ENCODE data around the gene PRICKLE4. TPM values are rescaled to one million over a fixed set of nuclear protein-coding genes. Genes with fewer than 3 reads are reported as not detected.

PRICKLE4 gene
- total and polyA plus RNA-seq, 2 of the 13 experiments (the other 11 are each of a cell fraction or from before 2014, with no cell fraction given) = 0.92 to 1.2 TPM

DNA sequence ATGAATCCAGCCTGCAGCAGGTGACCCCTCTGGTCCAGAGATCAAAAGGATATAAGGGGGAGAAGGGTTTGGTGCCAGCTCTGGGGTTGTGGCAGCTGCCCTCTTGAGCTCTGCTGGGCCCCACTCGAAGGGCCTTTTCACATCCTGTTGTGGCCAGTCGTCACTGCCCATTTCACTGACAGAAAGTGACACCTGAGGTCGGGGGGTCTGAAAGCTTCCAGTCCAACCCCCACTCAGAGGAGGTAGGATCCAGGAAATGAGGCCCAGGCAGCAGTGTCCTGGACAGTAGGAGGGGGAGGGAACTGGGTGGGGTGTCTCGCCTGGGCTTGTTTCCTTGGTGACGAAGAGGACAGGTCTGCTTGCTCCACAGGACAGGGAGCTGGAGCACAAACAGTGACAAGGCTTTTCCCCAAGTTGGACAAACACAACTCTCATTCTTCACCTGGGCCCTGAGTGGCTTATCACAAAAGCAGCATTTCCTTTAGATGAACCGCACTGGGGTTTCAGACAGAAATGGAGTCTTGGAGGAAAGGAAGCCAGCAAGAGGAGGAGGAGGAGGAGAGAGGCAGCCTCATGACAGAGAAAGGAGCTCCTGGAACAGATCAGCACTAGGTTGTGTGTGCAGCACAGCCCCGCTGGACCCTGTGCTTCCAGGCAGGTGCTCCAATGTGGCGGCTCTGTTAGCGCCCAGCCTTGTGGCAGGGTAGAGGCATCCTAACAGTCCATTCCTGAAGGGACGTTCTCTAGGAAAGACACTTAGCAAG lies 11.9 kb upstream of the PRICKLE4 start (continued):
- TF ChIP-seq HNRNPH1 (optimal IDR thresholded peaks at IDR 0.05; ENCODE audit: low read depth, low read length) (no peak), TOE1 (CRISPR knock-in tag; IDR thresholded peaks at IDR 0.05) (no peak), ZC3H4 (CRISPR knock-in tag; IDR thresholded peaks at IDR 0.05; ENCODE audit: borderline replicate concordance) (no peak), ZNF350 (CRISPR knock-in tag; IDR thresholded peaks at IDR 0.05; ENCODE audit: borderline replicate concordance, low read depth) (no peak), YEATS2 (CRISPR knock-in tag; IDR thresholded peaks at IDR 0.05; ENCODE audit: borderline replicate concordance) (no peak; the same call in 1 of the 2 replicates), ZFP1 (CRISPR knock-in tag; IDR thresholded peaks at IDR 0.05) (no peak), ZNF530 (CRISPR knock-in tag; IDR thresholded peaks at IDR 0.05; ENCODE audit: low read depth) (no peak), SIN3B (IDR thresholded peaks at IDR 0.05; ENCODE audit: low read length) (no peak), CBX1 (IDR thresholded peaks at IDR 0.05; ENCODE audit: low read depth) (no peak)
- TF ChIP-seq, protein P1, sequence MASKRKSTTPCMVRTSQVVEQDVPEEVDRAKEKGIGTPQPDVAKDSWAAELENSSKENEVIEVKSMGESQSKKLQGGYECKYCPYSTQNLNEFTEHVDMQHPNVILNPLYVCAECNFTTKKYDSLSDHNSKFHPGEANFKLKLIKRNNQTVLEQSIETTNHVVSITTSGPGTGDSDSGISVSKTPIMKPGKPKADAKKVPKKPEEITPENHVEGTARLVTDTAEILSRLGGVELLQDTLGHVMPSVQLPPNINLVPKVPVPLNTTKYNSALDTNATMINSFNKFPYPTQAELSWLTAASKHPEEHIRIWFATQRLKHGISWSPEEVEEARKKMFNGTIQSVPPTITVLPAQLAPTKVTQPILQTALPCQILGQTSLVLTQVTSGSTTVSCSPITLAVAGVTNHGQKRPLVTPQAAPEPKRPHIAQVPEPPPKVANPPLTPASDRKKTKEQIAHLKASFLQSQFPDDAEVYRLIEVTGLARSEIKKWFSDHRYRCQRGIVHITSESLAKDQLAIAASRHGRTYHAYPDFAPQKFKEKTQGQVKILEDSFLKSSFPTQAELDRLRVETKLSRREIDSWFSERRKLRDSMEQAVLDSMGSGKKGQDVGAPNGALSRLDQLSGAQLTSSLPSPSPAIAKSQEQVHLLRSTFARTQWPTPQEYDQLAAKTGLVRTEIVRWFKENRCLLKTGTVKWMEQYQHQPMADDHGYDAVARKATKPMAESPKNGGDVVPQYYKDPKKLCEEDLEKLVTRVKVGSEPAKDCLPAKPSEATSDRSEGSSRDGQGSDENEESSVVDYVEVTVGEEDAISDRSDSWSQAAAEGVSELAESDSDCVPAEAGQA (IDR thresholded peaks at IDR 0.05; ENCODE audit: low read depth) = no peak
- TF ChIP-seq, protein P1 (CRISPR knock-in tag; IDR thresholded peaks at IDR 0.05; ENCODE audit: borderline replicate concordance) = no peak
- TF ChIP-seq, protein P2, sequence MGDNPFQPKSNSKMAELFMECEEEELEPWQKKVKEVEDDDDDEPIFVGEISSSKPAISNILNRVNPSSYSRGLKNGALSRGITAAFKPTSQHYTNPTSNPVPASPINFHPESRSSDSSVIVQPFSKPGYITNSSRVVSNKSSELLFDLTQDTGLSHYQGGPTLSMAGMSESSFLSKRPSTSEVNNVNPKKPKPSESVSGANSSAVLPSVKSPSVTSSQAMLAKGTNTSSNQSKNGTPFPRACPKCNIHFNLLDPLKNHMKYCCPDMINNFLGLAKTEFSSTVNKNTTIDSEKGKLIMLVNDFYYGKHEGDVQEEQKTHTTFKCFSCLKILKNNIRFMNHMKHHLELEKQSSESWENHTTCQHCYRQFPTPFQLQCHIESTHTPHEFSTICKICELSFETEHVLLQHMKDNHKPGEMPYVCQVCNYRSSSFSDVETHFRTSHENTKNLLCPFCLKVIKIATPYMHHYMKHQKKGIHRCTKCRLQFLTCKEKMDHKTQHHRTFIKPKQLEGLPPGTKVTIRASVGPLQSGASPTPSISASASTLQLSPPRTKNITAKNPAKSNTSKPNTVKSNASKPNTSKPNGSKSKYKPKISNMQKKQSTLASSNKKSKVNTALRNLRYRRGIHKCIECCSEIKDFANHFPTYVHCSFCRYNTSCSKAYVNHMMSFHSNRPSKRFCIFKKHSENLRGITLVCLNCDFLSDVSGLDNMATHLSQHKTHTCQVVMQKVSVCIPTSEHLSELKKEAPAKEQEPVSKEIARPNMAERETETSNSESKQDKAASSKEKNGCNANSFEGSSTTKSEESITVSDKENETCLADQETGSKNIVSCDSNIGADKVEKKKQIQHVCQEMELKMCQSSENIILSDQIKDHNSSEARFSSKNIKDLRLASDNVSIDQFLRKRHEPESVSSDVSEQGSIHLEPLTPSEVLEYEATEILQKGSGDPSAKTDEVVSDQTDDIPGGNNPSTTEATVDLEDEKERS (CRISPR knock-in tag; IDR thresholded peaks at IDR 0.05) = no peak
- TF ChIP-seq, protein P3, sequence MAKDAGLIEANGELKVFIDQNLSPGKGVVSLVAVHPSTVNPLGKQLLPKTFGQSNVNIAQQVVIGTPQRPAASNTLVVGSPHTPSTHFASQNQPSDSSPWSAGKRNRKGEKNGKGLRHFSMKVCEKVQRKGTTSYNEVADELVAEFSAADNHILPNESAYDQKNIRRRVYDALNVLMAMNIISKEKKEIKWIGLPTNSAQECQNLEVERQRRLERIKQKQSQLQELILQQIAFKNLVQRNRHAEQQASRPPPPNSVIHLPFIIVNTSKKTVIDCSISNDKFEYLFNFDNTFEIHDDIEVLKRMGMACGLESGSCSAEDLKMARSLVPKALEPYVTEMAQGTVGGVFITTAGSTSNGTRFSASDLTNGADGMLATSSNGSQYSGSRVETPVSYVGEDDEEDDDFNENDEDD (CRISPR knock-in tag; IDR thresholded peaks at IDR 0.05; ENCODE audit: borderline replicate concordance) = peak; percentile 26; the same call in 1 of the 2 replicates
- TF ChIP-seq, protein P4, sequence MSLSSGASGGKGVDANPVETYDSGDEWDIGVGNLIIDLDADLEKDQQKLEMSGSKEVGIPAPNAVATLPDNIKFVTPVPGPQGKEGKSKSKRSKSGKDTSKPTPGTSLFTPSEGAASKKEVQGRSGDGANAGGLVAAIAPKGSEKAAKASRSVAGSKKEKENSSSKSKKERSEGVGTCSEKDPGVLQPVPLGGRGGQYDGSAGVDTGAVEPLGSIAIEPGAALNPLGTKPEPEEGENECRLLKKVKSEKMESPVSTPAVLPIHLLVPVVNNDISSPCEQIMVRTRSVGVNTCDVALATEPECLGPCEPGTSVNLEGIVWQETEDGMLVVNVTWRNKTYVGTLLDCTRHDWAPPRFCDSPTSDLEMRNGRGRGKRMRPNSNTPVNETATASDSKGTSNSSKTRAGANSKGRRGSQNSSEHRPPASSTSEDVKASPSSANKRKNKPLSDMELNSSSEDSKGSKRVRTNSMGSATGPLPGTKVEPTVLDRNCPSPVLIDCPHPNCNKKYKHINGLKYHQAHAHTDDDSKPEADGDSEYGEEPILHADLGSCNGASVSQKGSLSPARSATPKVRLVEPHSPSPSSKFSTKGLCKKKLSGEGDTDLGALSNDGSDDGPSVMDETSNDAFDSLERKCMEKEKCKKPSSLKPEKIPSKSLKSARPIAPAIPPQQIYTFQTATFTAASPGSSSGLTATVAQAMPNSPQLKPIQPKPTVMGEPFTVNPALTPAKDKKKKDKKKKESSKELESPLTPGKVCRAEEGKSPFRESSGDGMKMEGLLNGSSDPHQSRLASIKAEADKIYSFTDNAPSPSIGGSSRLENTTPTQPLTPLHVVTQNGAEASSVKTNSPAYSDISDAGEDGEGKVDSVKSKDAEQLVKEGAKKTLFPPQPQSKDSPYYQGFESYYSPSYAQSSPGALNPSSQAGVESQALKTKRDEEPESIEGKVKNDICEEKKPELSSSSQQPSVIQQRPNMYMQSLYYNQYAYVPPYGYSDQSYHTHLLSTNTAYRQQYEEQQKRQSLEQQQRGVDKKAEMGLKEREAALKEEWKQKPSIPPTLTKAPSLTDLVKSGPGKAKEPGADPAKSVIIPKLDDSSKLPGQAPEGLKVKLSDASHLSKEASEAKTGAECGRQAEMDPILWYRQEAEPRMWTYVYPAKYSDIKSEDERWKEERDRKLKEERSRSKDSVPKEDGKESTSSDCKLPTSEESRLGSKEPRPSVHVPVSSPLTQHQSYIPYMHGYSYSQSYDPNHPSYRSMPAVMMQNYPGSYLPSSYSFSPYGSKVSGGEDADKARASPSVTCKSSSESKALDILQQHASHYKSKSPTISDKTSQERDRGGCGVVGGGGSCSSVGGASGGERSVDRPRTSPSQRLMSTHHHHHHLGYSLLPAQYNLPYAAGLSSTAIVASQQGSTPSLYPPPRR (CRISPR knock-in tag; IDR thresholded peaks at IDR 0.05; ENCODE audit: borderline replicate concordance) = no peak; the same call in 1 of the 2 replicates

Data from HepG2 (cell line).